ENCODE data around the gene PRR11.
A peak's percentile ranks its signal among the peaks of the same experiment; 100 is the strongest.
"Not testable (repeated sequence)": the region's sequence is repeated elsewhere in the genome, so short reads cannot be mapped to it uniquely, and the experiment has no call there.

The PRR11 gene

GRCh38 chr17:59151591-59151990 is 4.0 kb upstream of the PRR11 start:
- no peak for DNase-seq (ENCODE audit: low read depth in 2 of 2)

GRCh38 chr17:59152925-59153324 is 2.6 kb upstream of the PRR11 start:
- no peak for DNase-seq (ENCODE audit: low read depth in 2 of 2)

GRCh38 chr17:59154292-59154720 is 1.2 kb upstream of the PRR11 start:
- DNase-seq (ENCODE audit: low read depth in 2 of 2) = peak; percentile 27 to 28

- DNase-seq (ENCODE audit: low read depth in 2 of 2) = peak; percentile 89 to 94
Measured at GRCh38 chr17:59154721-59155438, 666 bp upstream of the PRR11 start, which contains the start of gene SKA2. SKA2 (minus strand) TSS chr17:59155186; CDS start chr17:59155163, 23 bp downstream.

- DNase-seq (ENCODE audit: low read depth in 2 of 2) = no peak
Measured at GRCh38 chr17:59160157-59161025, 4.8 kb downstream of the PRR11 start.

GRCh38 chr17:59161477-59161876 is 5.9 kb downstream of the PRR11 start:
- no peak for DNase-seq (ENCODE audit: low read depth in 2 of 2)

GRCh38 chr17:59165933-59166342 is 10.4 kb downstream of the PRR11 start:
- DNase-seq (ENCODE audit: low read depth in 2 of 2) = peak; percentile 19 to 24

- no peak for DNase-seq (ENCODE audit: low read depth in 2 of 2)
Measured at GRCh38 chr17:59167571-59168001, 12.0 kb downstream of the PRR11 start.

GRCh38 chr17:59172436-59173004 is 17.0 kb downstream of the PRR11 start:
- no peak for DNase-seq (ENCODE audit: low read depth in 2 of 2)

- no peak for DNase-seq (ENCODE audit: low read depth in 2 of 2)
Measured at GRCh38 chr17:59174671-59175070, 19.1 kb downstream of the PRR11 start.

- DNase-seq (ENCODE audit: low read depth in 2 of 2) = no peak
Measured at GRCh38 chr17:59175076-59175475, 19.5 kb downstream of the PRR11 start.

- DNase-seq (ENCODE audit: low read depth in 2 of 2) = no peak
Measured at GRCh38 chr17:59178266-59178985, 22.9 kb downstream of the PRR11 start.

GRCh38 chr17:59179601-59180000 is 24.1 kb downstream of the PRR11 start:
- DNase-seq (ENCODE audit: low read depth in 2 of 2) = not testable (repeated sequence)

- no peak for DNase-seq (ENCODE audit: low read depth in 2 of 2)
Measured at GRCh38 chr17:59180626-59181025, 25.1 kb downstream of the PRR11 start.

- DNase-seq (ENCODE audit: low read depth in 2 of 2) = no peak
Measured at GRCh38 chr17:59181481-59181880, 25.9 kb downstream of the PRR11 start.

- no peak for DNase-seq (ENCODE audit: low read depth in 2 of 2)
Measured at GRCh38 chr17:59185997-59186396, 30.5 kb downstream of the PRR11 start.

GRCh38 chr17:59186850-59187249 is 31.3 kb downstream of the PRR11 start:
- DNase-seq (ENCODE audit: low read depth in 2 of 2) = no peak

GRCh38 chr17:59190806-59191205 is 35.3 kb downstream of the PRR11 start:
- DNase-seq (ENCODE audit: low read depth in 2 of 2) = no peak

- no peak for DNase-seq (ENCODE audit: low read depth in 2 of 2)
Measured at GRCh38 chr17:59193336-59193862, 37.9 kb downstream of the PRR11 start.

GRCh38 chr17:59199398-59199797 is 43.9 kb downstream of the PRR11 start:
- DNase-seq (ENCODE audit: low read depth in 2 of 2) = no peak

GRCh38 chr17:59202320-59202719 is 46.8 kb downstream of the PRR11 start:
- no peak for DNase-seq (ENCODE audit: low read depth in 2 of 2)
